A673 (cell line): ENCODE data around the gene GLTP.

Source experiments
- CTCF ChIP-seq: fragments of 300-800, 200-600 bp; sonication (generic); conservative IDR thresholded peaks from 2 replicates; pipeline ENCODE4 v1.5.1; 2017; ENCODE audit warnings: low read depth, mild to moderate bottlenecking, antibody characterized with exemption, low read length, moderate library complexity, mixed read lengths
- EZH2 ChIP-seq: fragments of 200-600 bp; sonication (generic); IDR thresholded peaks from 2 replicates; pipeline ENCODE4 v1.6.1; 2017; ENCODE audit warnings: borderline replicate concordance, low read depth, mild to moderate bottlenecking, mixed read lengths, antibody characterized with exemption, low read length; ENCODE audit not compliant: poor library complexity, severe bottlenecking

- TF ChIP-seq CTCF (no peak), EZH2 (no peak)
These were observed 16.7 kb upstream of the GLTP start for GRCh38 chr12:109897029-109897428.
